ENCODE measurements around the gene DNM2.
"Not testable (repeated sequence)": the region's sequence is repeated elsewhere in the genome, so short reads cannot be mapped to it uniquely, and the experiment has no call there.

DNA sequence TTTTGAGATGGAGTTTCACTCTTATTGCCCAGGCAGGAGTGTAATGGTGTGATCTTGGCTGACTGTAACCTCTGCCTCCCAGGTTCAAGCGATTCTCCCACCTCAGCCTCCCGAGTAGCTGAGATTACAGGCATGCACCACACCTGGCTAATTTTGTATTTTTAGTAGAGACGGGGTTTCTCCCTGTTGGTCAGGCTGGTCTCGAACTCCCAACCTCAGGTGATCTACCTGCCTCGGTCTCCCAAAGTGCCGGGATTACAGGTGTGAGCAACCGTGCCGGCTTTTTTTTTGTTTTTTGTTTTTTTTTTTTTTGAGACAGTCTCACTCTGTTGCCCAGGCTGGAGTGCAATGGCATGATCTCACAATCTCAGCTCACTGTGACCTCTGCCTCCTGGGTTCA, 28.6 kb downstream of the DNM2 start:
- TF ChIP-seq, protein P1, sequence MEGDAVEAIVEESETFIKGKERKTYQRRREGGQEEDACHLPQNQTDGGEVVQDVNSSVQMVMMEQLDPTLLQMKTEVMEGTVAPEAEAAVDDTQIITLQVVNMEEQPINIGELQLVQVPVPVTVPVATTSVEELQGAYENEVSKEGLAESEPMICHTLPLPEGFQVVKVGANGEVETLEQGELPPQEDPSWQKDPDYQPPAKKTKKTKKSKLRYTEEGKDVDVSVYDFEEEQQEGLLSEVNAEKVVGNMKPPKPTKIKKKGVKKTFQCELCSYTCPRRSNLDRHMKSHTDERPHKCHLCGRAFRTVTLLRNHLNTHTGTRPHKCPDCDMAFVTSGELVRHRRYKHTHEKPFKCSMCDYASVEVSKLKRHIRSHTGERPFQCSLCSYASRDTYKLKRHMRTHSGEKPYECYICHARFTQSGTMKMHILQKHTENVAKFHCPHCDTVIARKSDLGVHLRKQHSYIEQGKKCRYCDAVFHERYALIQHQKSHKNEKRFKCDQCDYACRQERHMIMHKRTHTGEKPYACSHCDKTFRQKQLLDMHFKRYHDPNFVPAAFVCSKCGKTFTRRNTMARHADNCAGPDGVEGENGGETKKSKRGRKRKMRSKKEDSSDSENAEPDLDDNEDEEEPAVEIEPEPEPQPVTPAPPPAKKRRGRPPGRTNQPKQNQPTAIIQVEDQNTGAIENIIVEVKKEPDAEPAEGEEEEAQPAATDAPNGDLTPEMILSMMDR (IDR thresholded peaks at IDR 0.05) = not testable (repeated sequence)
- TF ChIP-seq POLR2A (IDR thresholded peaks at IDR 0.05) = not testable (repeated sequence)
